Stimulated activated CD4-positive, alpha-beta T cell treated with anti-CD3 and anti-CD28 coated beads, Interleukin-12 subunit alpha, Interleukin-12 subunit beta, amount 100 ng/mL, for 4 hours (primary cell): Measurements from ENCODE around the gene DNHD1.

ENCODE experiments used
- DNase-seq: peaks from one replicate; pipeline ENCODE4 v3.0.0-alpha.2; 2020

DNHD1 gene, protein sequence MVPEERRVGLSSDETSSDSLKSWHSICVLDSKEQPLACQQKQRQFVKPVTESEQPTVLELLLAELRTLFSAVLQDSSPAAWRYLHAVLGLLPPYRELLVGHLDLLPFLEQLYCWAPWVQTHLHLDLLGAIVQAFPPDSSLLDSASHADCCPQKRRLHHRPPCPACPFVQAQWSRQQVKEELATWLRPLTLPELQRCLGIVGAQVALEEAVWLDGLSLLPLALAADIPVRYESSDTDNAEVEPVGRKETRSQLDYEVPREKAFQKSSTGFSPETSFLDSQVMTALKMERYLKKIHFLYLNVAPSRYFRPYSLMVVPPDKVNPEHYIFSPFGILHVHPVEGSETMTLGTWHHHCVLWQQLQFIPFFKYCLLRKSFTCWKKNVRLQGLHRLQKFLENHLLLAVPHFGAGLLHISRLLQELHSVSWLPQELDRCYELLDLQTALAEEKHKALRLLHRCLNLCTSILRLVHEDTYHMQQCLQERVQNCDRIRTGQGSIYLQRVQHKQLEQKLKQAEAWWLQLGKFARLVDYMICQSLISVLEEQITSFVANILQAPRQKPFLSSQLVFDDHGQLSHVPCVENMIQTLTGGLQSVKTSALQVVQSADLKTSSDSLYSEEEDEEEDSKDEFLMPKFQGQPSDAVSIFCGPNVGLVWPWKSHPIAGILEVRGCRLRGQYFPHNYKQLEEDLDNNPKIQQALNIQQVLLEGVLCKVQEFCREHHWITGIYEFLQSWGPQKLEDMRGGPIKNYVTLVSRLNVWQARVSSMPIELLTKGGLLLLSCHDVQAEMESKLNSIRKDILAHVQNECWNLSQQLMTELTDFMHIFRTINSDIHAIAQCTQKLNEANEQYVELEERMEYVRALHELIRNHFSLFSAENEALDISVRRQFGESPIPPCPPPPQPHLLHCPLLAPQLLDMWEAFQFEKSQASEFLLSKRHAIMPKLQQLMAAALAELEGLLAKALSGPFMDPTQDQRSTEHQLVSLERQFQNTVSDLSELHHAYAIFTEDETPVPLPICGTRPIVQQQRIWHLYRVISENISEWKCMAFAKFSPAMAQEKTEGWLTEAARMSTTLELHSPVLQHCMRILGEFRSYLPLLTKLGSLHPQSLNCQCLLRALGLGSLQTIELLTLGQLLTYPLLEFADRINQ (N-terminal part only)

DNA sequence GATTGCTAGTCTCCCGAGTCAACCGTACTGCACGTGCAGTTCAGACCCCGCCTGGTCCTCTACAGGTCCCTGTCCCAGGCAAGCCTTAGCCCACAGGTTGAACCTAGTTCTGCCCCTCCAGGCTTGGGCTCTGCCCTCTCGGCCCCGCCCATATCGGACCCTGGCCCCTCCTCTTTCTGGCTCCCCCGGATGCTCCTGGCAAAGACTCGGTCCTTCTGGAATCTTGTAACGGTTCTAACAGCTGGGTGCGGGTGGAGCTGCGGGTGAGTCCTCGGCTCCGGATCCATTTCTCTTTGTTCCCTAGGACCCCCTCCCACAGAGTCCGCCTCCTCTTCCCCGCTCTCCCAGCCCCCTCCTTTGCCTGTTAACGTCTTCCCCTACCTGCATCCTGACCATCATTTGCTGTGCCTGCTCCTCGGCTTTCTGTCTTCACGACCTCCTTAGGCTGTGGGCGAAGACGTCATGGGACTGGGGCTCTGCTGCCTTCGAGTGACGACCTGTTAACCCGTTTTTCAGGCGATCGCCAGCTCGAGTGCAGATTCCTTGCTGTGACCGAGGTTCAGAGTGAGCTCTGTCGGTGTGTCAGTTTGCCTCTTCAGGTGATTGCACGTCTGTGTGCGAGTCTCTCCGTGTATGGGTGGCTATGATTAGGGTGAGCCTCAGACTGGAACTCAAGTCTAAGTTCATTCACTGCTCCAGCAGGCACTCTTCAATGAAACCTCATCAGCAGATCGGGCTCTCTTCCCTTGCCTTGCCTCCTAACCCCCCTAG, at the start of gene DNHD1:
Gene DNHD1 (plus strand): TSS at position 212 of the 771 bp plus-strand sequence. CDS start 936 bp downstream, outside the sequence.
- DNase-seq, result no peak

DNA sequence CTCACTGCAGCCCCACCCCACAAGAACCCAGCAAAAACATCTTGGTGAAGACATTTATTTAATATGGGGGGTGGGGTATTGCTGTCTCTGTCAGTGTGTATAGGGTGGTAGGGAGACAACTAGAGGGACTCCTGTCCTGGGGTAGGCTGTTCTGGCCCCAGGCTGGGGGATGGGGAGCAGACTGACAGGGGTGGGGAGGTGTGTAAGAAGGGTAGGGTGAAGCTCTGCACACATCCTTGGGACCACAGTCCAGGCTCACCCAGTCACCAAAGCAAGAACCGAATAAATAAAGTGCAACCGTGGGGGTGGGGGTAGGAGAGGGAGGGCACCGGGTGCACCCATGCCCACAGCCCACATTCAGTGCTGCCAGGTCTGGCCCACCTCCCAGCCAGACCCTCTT, 48.5 kb upstream of the DNHD1 start:
- no peak for DNase-seq

DNA sequence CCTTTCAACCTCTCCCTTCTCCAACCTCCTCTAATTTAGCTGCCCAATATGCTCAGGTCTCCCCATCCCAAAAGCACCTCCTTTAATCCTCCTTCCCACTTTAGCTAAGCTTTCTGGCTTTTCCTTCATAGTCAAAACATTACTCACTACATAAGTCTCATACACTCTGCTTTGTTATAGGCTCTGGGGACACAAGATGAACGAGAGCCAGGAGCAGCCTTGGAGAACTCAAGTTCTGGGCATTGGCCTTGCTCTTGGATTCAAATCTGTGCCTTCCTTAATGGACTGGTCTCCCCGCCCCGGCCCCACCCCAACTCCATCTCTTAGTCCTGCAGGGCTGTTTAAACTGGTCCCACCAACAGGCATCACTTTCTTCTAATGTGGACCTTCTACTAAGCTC, 44.9 kb upstream of the DNHD1 start:
- DNase-seq, result no peak

DNA sequence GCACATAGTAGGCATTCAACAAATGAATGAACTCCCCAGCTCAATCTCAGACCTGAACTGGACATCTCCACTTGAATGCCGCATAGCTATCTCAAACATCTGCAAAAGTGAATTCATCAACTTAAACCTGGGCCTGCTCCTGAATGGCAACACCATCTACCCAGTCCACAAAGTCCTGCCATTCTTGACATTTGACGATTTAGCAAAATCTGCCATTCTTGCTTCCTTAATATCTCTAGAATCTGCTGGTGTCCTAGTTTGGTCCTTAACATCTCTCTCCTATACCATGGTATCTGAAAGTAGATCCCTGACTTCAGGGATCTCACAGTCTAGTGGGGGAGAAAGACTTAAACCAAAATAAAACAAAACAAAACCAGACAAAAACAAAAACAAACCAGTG, 43.9 kb upstream of the DNHD1 start:
- DNase-seq, result no peak

DNA sequence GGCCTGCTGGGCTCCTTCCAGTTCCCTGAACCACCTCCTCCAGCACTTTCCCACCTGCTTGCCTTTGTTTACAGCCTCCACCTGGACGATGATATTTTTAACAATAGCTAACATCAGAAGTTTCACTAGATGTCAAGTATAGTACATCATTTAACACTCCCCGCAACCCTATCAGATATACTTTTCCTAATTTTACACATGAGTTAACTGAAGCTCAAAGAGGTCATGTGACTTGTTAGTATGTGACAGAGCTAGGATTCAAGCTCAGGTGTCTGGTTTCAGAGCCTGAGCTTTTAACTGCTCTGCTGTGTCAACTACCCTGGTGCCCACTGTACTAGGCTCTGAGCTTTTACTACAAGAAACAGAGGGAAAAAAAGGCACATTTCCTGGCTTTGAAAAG, 42.0 kb upstream of the DNHD1 start:
- no peak for DNase-seq

DNA sequence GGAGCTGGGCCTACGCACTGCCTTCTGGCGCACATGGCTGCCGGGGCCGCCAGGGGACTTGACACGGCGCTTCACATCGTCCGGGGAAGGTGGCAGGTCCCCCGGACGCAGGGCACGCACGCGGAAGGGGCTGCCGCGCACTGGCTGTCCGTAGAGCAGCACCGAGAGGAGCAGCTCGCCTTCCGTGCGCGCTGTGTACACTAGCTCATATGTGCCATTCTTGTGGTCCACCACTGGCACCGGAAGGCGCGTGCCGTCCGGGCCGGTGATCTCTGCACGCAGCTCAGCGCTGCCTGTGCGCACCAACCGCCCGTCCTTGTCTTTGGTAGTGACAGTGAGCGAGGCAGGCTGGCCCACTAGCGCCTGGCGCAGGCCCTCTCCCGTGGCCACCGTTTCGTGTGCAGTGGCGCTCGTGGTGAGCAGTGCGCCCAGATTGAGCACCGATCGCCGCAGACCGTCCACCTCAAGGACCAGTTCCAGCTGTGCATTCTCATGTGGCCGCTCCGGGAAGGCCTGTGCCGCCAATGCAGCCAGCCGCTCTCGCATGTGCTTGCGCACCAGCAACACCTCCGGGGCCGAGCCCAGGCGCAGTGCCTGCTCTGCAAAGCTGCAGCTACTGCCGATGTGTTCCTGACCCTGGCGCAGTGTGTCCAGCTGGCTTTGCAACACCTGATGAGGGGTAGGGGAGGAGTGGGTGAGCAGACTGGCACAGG, 40.6 kb upstream of the DNHD1 start:
- DNase-seq, result no peak

DNA sequence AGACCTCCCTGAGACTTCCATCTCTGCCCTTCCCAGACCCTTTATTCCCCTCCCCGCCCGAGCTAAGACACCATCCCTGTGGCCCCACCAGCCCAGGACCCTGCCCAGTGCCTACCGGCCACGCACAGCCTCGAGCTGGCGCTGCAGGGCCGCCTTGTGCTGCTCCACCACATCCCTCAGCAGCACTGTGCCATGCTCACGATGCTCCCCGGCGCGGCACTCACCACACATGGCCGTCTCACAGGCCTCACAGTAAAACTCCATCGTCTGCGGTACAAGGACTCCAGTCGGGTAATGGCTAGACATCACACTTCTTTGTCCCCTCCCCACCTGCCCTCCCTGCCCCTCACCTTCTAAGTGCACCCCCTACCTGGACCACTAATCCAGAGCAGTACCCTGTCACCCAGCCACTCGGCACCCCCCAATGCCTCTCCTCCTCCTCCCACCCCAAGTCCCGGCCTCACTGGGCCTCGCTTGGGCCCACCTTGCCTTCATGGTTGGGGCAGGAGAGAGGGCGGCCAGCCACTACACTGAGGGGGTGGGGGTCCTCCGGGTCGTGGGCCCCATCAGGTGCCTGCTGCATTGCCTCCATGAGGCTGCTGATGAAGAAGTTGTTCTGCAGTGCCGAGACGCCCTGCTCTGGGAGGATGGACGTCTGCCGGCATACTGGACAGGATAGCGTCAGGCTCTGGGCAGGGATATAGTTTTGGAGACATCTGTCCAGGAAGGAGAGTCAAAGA, 39.3 kb upstream of the DNHD1 start:
- no peak for DNase-seq

DNA sequence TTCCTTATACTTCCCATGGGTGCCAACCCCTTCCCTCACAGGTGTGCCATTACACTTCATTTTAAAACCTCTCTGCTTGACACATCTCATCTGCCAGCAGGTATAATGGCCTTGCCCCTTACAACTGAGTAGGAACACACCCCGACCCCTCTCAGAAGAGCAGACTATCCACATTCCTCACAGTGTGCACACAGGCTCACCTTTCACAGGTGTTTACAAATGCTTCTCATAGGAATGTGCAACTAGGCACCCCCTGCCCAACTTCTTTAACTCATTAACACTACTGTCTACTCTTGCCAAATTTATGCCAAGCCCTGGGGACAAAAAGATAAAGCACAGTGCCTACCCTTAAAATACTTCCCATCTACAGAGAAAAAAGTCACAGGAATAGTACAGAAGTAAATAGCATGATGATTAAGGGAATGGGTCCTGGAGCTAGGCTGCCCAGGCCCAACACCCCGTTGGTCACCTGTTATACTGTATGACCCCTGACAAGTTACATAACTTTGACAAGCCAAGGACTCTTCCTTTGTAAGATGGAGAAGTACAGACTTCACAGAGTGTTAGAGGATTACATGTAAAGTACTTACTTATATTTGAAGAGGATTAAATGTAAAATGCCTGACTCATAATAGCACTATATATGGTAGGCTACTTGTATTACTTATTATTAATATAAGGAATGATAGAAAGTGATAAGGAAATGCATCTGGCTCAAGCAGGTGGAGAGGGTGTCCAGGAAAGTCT, 38.6 kb upstream of the DNHD1 start:
- no peak for DNase-seq

DNA sequence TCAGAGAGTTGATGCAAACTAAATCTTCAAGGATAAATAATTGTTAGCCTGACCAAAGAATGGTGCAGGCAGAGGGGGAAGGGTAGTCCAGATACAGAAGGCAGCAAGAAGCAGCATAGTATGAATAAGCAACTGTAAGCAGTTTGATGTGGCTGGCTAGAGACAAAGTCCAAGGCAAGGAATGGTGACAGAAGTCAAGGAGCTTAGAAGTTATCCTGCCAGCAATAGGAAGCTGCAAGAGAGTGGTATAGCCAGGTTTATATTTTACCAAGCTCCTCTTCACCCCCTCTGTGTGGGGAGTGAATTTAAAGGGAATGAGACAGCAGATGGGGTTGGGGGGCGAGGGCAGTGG, 38.0 kb upstream of the DNHD1 start:
- no peak for DNase-seq

DNA sequence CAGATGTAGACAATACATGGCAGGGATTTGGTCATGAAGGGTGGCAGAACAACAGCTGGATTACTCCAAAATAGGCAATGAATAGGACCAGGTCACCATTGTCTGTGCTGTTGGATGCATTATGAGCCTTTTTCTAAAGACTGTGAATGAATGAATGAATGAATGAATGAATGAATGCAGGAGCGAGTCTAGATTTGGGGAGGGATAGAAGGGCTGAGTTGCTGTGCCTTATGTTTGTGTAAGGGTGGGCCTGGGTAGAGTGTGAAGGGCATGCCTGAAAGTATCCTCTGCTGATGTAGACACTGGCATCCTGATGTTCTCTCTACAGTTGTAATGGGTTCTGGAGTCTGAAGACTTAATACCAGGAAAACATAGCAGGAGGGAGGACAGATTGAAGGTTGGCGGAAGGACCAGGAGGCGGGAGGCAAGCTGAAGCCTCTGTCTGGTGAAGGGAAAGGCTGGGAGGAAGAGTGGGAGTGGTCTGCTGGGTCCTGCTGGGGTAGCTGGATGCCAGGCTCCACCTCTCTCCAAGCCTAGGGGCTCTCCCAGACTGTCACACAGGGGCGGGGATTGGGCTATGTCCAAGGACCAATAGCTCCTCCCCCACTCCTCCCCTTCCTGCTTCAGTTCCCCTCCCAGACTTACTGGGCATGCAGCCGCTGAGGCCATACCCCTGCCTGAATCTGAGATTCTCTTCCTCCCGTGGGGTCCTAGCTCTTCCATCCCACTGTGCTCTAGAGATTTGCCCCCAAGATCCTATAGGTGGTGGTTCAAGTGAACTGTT, 28.2 kb upstream of the DNHD1 start:
- no peak for DNase-seq

DNA sequence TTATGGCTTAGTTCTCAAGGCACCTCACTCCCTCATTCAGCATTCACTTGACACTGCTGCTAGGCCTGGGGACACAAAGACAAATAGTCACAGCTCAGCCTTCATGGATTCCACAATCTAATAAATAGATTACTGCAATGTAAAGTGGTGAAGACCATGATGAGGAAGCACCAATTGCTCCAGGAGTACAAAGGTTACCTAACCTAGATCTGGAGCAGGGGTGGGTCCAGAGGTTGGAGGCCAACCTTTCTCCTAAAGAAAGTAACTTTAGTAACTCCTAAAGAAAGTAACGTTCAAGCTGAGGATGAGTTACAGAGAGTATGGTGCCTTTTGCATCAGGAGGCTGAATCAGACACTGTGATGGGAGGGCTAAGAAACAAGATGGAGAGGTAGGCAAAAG, 27.5 kb upstream of the DNHD1 start:
- no peak for DNase-seq

DNA sequence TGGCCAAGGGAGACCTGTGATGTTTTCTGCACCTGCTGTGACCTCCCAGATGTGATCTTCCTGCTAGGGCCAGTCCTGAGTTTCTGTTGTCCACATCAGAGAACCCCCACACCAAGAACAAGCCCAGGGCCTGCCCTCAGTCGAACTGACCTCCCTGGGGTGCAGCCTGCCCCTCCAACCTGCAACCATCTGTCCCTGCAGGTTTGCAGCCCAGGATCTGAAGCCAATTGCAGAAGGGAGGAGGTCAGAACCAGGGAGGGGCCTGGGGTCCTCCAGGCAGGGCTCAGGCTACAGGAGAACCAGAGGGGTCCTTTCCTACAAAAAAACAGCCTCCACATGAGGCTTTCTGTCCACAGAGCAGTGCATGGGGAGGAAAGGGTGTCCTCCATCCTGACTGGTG, 24.1 kb upstream of the DNHD1 start:
- no peak for DNase-seq

DNA sequence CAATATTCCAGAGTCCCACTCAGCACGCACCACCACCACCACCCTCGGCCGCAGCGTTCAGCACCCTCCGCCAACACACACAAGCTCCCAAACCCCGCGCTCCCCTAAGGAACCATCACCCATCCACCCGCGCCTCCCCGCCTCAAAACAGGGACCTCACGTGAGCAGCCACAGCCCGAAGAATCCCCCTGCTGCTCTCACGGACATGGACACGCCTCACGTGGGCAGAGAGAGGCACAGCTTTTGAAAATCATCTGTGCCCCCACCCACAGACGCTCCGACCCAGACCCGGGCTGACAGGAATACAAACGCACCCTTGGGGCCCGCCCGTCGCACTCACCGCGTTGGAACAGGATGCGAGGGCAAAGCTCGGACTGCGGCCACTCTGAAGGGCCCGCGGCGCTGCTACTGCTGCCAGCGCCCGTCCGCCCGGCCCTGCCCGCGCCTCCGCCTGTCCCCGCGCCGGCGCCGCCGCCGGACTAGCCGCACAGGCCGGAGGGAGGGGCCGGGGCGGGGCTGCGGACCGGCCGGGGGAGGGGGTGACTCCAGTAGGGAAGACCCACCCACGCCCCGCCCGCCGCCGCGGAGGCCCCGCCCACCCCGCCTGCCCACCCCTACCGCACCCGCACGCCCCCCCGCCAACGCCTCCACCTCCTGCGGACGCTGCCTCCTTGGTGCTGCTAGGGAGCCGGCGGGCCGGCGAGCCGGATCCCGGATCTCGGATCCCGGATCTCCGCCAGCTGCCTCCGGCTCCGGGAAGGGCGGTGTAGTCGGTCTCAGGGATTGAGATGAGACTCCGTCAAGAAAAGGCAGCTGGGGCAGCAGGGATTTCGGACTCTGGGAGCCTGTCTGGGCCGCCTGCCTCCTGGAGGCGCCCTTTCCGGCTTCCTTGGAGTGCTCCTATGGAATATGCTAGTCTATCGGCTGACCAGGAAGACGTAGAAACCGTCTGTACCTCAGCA, 23.3 kb upstream of the DNHD1 start, which contains the start of gene TRIM3:
Gene TRIM3 (minus strand): TSS at position 491 of the 962 bp plus-strand sequence. CDS start 8,246 bp downstream, outside the sequence.
- peak; percentile 74 for DNase-seq

DNA sequence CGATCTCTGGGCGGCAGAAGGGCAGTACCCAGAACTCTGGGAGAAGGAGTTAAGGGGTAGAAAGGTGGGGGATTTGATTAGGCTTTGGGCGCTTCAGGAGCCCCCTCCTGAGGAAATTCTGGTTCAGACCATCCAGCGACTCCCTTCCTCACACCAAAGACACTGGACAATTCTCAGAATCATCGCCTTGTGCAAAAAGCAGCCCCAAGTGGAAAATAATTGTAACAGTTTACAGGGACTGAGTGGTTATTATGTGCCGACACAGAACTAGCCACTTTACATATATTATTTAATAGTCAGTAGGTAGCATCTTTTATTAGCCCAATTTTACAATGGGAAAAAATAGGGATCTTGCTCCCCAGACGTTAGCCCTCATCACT, 22.7 kb upstream of the DNHD1 start:
- DNase-seq, result no peak

DNA sequence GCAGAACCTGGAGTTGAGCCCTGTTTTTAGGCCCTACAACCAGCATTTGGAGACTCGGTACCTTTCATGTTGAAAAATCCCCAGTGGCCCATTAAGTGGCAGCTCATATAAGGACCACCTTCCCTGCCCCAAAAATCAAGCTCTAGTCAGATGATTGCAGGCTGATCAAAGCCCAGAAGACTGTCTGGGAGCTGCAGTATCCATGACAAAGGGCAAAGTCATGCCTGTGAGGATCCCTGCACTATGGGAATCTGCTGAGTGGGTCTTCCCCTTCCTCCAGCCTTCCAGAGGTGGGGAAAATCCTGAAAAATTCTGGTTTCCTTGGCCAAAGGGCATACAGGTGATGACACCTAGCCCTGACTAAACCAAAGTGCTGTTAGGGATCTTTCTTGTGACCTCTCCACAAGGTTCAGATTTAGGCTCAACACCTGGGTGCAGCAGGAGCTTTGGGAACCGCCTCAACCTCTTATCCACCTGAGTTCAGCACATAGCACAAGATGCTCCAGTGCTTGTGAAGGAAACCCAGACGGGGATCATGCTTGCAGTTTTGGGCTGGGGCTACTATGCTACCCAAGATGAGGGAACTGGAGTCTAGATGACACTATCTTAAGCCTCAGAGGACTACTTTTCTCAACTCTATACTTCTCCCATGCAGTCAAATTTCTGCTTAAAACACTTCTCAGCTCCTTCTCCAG, 22.1 kb upstream of the DNHD1 start:
- no peak for DNase-seq

DNA sequence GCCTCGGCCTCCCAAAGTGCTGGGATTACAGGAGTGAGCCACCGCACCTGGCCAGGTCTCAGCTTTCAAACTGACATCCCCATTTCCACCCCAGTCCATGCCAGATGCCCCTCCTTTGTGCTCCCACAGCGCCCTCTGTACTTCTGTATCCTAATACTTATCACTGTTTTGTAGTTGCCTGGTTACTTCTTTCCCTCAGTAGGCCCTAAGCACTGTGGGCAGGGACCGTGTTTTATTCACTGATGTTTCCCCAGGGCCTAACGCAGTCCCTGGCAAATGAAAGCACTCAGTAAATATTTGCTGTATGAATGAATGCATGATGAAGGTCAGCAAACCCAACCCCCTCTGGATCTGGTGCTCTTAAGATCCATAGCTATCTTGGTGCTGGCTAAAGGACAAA, 21.1 kb upstream of the DNHD1 start:
- DNase-seq, result no peak

DNA sequence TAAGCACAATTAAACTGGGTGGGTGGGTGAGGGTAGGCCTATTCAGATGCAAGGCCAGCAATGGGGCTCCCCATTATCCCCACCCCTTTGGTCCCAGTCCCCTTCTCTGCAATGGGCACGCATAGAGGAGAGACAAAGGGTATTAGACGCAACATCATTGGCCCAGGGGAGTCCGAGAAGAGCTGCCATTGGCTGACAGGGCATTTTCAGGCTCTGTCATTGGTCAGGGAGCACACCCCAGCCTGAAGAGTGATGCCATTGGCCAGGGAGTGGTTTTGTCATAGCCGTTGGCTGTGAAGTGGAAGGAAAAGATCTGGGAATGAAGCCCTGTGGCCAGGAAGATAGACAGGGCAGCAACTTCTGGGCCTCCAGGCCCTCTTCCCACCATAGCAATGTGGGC, 20.5 kb upstream of the DNHD1 start:
- no peak for DNase-seq
